ENCODE data around the gene CACNA1B.

CACNA1B gene

GRCh38 chr9:138067613-138068367 is 190.2 kb downstream of the CACNA1B start:
- in situ Hi-C loops (cut with MboI; ENCODE audit: low sequenced_read_pairs) = no loop called here

DNA sequence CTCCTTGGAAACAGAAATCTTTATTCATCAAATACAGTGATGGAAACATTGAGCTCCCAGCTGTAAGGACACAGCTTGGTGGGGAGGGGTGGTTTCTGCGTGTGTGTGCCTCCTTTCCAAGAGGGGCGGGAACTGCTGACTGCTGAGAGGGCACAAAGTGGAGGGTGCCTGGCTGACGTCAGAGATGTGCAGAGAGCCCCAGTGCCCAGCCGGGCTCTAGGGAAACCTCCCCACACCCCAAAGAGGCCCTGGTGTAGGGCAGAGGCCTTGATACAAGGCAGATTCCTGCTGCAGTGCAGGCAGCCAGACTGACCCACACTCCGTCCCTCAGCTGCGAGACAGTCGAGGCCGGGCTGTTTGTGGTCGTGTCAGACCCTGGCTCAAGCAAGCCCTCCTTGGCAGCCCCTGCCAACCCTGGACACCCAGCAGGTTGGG is 191.0 kb downstream of the CACNA1B start:
- in situ Hi-C loops (cut with MboI; ENCODE audit: low sequenced_read_pairs) = no loop called here

GRCh38 chr9:138069731-138070456 is 192.3 kb downstream of the CACNA1B start:
- in situ Hi-C loops (cut with MboI; ENCODE audit: low sequenced_read_pairs) = no loop called here

DNA sequence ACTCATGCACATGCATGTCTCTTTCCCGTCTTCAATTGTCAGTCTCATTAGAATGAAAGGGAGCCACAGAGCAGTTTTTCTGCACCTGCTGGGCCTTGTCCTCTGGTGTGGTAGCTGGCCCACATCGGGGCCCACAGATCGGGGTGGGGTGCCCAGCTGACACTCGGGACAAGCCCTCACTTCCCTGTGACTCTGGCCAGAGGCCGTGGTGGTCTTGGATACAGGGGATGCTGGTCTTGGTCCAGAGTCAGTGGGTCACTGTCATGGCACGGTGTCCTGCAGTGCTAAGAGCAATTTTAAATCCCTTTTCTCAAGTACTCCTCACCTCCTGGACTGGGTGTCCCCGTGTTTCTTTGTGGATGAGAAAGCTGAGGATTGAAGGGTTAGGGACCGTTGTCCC is 193.2 kb downstream of the CACNA1B start:
- in situ Hi-C loops (cut with MboI; ENCODE audit: low sequenced_read_pairs) = no loop called here

DNA sequence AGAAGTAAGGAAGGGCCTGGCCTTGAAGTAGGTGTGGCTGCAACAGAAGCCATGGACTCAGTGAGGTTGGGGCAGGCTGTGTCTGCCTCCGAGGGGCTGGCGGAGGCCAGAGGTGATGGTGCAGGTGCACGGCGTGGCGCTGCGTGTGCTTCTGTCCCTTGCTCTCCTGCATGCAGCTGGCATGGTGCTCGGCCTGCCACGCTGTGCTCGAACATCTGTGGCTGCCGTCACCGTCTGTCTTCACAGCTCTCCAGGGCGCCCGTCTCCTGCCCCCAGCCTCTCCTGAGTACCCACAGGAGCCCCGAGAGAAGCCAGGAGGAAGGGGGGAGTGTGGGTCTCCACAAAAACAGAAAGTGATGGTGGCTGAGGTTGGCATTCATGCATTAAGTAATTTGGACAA is 193.7 kb downstream of the CACNA1B start:
- in situ Hi-C loops (cut with MboI; ENCODE audit: low sequenced_read_pairs) = no loop called here

GRCh38 chr9:138071731-138072130 is 194.1 kb downstream of the CACNA1B start:
- in situ Hi-C loops (cut with MboI; ENCODE audit: low sequenced_read_pairs) = no loop called here

GRCh38 chr9:138072161-138072842 is 194.7 kb downstream of the CACNA1B start:
- in situ Hi-C loops (cut with MboI; ENCODE audit: low sequenced_read_pairs) = no loop called here

- in situ Hi-C loops (cut with MboI; ENCODE audit: low sequenced_read_pairs) = no loop called here
Measured at GRCh38 chr9:138072897-138073296, 195.3 kb downstream of the CACNA1B start.

DNA sequence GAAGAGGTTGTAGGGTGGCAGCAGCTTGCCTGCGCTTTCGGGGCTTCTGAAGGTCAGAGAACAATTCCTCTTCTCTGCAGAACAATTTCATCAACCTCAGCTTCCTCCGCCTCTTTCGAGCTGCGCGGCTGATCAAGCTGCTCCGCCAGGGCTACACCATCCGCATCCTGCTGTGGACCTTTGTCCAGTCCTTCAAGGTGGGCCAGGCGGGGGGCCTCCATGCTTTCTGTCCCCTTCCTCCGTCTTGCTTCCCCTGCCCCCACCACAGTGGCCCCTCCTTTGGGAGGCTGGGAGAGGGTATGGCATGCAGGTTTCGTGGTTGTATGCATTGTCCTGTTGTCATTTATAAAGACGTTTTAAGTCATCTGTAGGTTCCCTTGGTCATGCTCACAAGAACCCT is 195.8 kb downstream of the CACNA1B start:
- in situ Hi-C loops (cut with MboI; ENCODE audit: low sequenced_read_pairs) = no loop called here

GRCh38 chr9:138073808-138074207 is 196.2 kb downstream of the CACNA1B start:
- in situ Hi-C loops (cut with MboI; ENCODE audit: low sequenced_read_pairs) = no loop called here

GRCh38 chr9:138074516-138074915 is 196.9 kb downstream of the CACNA1B start:
- in situ Hi-C loops (cut with MboI; ENCODE audit: low sequenced_read_pairs) = no loop called here

DNA sequence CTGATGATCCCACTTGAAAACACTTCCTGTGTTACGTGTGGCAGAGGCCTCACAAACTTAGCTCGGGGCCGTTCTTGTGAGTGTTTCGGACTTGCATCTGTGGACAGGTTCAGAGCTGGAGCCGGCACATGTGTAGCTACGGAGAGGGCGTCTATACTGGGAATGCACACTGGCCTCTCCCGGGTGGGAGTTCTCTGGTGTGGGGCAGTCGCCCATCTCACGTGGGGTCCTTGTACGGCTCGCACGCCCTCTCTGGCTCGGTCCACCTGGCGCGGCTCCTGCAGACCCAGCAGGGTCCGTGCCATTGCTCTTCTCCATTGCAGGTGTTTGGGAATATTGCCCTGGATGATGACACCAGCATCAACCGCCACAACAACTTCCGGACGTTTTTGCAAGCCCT is 197.9 kb downstream of the CACNA1B start:
- in situ Hi-C loops (cut with MboI; ENCODE audit: low sequenced_read_pairs) = no loop called here

GRCh38 chr9:138075961-138076649 is 198.5 kb downstream of the CACNA1B start:
- in situ Hi-C loops (cut with MboI; ENCODE audit: low sequenced_read_pairs) = no loop called here

DNA sequence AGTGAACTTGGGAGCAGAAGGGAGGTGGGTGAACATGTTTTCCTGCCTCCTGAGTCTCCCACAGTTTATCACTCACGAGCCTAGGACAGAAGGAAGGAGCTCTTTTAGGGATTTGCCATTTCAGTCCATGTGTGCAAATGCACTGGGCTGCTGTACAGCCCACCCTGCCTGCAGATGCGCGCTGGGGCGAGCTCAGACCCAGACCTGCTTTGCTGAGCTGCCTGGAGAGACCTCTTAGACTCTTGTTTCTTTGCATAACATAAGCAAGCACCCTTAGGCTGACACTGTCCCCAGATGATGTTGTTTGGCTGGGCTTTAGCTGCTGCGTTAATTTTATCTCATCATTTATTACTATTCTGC is 199.0 kb downstream of the CACNA1B start:
- in situ Hi-C loops (cut with MboI; ENCODE audit: low sequenced_read_pairs) = no loop called here

DNA sequence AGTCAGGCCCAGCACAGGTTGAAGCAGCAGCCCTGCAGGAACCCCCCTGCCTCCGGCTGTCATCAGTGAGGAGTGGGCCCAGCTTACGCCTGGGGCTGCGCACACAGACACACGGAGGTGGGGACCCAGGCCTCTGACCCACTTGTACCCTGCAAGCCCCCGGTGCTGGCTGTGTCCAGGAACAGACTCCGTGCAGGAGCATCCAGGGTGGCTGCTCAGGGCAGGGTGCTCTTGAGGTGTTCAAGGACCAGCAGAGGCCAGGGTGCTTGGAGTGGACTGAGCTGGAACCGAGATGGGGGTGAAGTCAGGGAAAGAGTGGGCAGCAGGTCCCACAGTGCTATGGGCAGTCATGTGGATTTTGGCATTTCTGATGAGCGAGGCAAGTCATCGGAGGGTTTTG is 199.5 kb downstream of the CACNA1B start:
- in situ Hi-C loops (cut with MboI; ENCODE audit: low sequenced_read_pairs) = no loop called here

DNA sequence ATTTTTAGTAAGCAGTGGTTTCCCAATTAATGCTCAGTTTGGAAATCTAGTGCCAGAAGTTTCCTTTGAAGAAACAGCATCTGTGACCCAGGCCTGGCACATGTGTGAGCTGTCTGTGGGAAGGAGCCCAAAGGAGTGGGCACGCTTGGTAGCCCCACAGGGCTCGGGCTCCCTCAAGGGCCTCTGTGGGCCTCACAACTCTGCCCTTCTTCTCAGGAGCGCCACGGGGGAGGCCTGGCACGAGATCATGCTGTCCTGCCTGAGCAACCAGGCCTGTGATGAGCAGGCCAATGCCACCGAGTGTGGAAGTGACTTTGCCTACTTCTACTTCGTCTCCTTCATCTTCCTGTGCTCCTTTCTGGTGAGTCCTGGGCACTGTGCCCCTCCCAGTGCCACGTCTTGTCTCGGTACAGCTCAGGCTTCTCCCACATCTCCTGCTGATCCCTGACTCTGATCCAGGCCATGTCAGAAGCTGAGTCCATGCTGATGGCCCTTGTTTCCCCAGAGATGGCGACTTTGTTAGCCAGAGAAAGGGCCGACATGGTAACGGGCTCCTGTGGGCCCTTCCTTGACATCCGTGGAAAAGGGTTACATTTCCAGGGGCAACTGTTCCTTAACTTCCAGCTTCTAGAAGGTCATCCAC is 200.4 kb downstream of the CACNA1B start:
- in situ Hi-C loops (cut with MboI; ENCODE audit: low sequenced_read_pairs) = no loop called here

DNA sequence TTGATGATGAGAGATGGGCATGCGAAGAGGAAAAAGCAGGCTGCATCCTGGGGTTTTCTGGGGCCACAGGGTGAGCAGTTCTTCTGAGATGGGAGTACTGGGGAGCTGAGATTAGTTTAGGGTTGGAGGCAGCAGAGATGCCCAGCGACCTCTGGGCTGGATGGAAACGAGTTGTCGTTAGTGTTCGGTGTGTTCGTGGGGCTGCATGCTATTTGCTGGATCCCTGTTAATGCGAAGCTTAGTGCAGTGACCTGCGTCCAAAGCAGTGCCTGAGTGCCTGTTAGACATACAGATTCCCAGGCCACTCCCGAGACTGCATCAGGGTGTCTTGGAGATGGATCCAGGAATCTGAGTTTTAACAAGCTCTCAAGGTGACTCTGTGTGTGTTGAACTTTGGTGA is 201.3 kb downstream of the CACNA1B start:
- in situ Hi-C loops (cut with MboI; ENCODE audit: low sequenced_read_pairs) = no loop called here

DNA sequence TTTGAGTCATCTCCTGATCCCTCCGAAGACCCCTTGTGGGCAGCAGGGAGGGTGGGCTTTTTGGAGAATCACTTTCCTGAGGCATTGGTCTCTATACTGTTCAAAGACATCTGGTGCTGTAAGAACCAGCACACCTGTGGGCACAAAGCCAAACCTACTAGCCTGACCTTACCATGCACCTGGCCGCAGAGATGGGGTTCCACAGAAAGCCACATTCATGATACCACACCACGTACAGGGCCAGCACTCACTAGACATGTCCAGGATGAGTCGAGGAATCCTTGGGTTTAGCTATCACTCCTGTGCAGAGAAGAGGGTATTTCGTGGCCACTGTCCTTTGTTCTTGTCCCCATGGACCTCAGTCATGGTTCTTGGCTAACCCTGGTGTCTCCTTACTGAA is 203.4 kb downstream of the CACNA1B start:
- in situ Hi-C loops (cut with MboI; ENCODE audit: low sequenced_read_pairs) = no loop called here

DNA sequence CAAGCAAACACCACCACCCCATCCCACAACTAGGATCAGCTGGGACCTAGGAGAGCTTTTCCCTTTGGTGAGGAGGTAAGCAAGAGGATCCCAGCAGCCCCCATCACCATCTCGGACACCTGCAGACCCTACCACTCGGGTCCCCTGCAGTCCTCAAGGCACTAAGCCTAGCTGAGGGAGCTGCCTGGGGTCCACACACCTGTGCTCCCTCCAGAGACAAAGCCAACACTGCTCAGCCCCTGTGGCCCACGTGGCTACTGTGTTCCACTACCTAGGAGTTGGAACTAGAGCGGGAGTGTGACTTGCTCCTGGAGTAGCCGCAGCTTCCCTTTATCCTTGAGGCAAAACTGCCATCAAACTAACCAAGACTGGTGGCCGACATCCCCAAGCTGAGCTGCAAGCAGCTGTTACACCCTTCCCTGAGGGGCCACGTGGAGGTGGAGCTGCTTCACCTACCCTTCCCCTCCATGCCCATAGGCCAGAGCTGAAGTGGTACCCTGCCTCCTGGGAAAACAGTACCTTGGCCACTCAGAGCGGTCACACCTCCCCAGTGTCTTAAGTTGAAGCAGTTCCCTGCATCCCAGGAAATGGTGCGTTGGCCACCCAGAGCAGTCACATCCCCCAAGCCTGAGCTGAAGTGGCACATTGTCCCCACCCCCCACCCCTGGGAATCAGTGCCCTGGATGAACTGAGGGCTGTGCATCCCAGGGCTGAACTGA is 205.5 kb downstream of the CACNA1B start:
- in situ Hi-C loops (cut with MboI; ENCODE audit: low sequenced_read_pairs) = no loop called here

- in situ Hi-C loops (cut with MboI; ENCODE audit: low sequenced_read_pairs) = no loop called here
Measured at GRCh38 chr9:138083873-138084272, 206.3 kb downstream of the CACNA1B start.

Data from HL-60/S4 (cell line).